Spleen (tissue), 7 donors: ENCODE results near the gene ABLIM2.

Experiments
- CTCF ChIP-seq, 11 experiments: fragments of 200-600 bp in 7 of 11; fragments of 450-650 bp in 4 of 11; sonication (generic) in 4 of 11; IDR thresholded peaks in 8 of 11; conservative IDR thresholded peaks in 3 of 11; 1 replicate in 7 of 11; 2 replicates in 4 of 11; pipeline versions ENCODE4 v1.4.0 to v1.8.0; 2016 to 2021; ENCODE audit warnings: antibody characterized with exemption in 11 of 11, inconsistent platforms in 4 of 11, mild to moderate bottlenecking in 1 of 11
- POLR2A ChIP-seq, 3 donors: fragments of 450-650 bp; IDR thresholded peaks; one replicate each; pipeline ENCODE4 v1.5.1; 2017; ENCODE audit warnings: antibody characterized with exemption in 3 of 3, mild to moderate bottlenecking in 1 of 3
- donor health status: DM: no; HTN: no; CAD: no; lungs with moderate emphysema.
- donor health status: DM: no; HTN: no; CAD: no.
- donor health status: DM: no; HTN: no; CAD: no.

GRCh38 chr4:8010618-8011017, 148.0 kb downstream of the ABLIM2 start:
- TF ChIP-seq CTCF (IDR thresholded peaks at IDR 0.05 in 8 of 11, conservative IDR thresholded peaks at IDR 0.05 in 3 of 11) (no peak), POLR2A (IDR thresholded peaks at IDR 0.05) (no peak)
